Endodermal cell (in vitro differentiated cells): ENCODE data around the gene SUSD3. TPM values are rescaled to one million over a fixed set of nuclear protein-coding genes. Genes with fewer than 3 reads are reported as not detected.

Experiments used
- DNase-seq: peaks from one replicate; pipeline ENCODE4 v3.0.0-alpha.2; 2017
- H3K27ac ChIP-seq: 2 replicates; pipeline ENCODE4 v1.5.1; 2013; ENCODE audit warnings: mild to moderate bottlenecking, low read depth, low read length, moderate library complexity
- H3K27me3 ChIP-seq: 2 replicates; pipeline ENCODE4 v1.6.1; 2013; ENCODE audit warnings: mild to moderate bottlenecking, low read length, moderate library complexity; ENCODE audit not compliant: insufficient read depth, control insufficient read depth, poor library complexity, severe bottlenecking
- H3K36me3 ChIP-seq: 2 replicates; pipeline ENCODE4 v1.7.0; 2013; ENCODE audit warnings: mild to moderate bottlenecking, low read length, moderate library complexity; ENCODE audit not compliant: control insufficient read depth, insufficient read depth
- H3K4me1 ChIP-seq: one replicate; pipeline ENCODE4 v1.7.0; 2013; ENCODE audit warnings: low read length; ENCODE audit not compliant: control insufficient read depth, insufficient read depth
- H3K4me3 ChIP-seq: 2 replicates; pipeline ENCODE4 v1.5.1; 2013; ENCODE audit warnings: mild to moderate bottlenecking, low read length, moderate library complexity
- H3K9ac ChIP-seq: 2 replicates; pipeline ENCODE4 v1.6.1; 2013; ENCODE audit warnings: mild to moderate bottlenecking, low read length, moderate library complexity; ENCODE audit not compliant: poor library complexity, severe bottlenecking; ENCODE audit errors: extremely low read depth
- H3K9me3 ChIP-seq: 2 replicates; pipeline ENCODE4 v1.6.1; 2013; ENCODE audit warnings: mild to moderate bottlenecking, low read length, moderate library complexity; ENCODE audit not compliant: control insufficient read depth
- H3K27ac Mint-ChIP-seq: 2 replicates; pipeline ENCODE4 v1.8.0; 2020; ENCODE audit warnings: mixed read lengths
- H3K27me3 Mint-ChIP-seq: 2 replicates; pipeline ENCODE4 v1.8.0; 2021; ENCODE audit warnings: mild to moderate bottlenecking, mixed read lengths; ENCODE audit not compliant: insufficient read depth
- H3K36me3 Mint-ChIP-seq: 2 replicates; pipeline ENCODE4 v1.8.0; 2020; ENCODE audit warnings: low read depth, mixed read lengths
- H3K4me1 Mint-ChIP-seq: 2 replicates; pipeline ENCODE4 v1.8.0; 2020; ENCODE audit warnings: mixed read lengths
- H3K4me3 Mint-ChIP-seq: 2 replicates; pipeline ENCODE4 v1.8.0; 2020; ENCODE audit warnings: mild to moderate bottlenecking, moderate library complexity, mixed read lengths
- H3K9me3 Mint-ChIP-seq: 2 replicates; pipeline ENCODE4 v1.8.0; 2020; ENCODE audit warnings: mild to moderate bottlenecking, mixed read lengths
- CTCF ChIP-seq: fragments of 200-600 bp; sonication (generic); conservative IDR thresholded peaks from 2 replicates; pipeline ENCODE4 v1.5.0; 2021; ENCODE audit warnings: antibody characterized with exemption, mild to moderate bottlenecking
- WGBS, 2 experiments: methylation state at CpG; one replicate each; pipeline versions ENCODE4 v1.1.5 to v1.1.7; 2013; ENCODE audit warnings: missing lambda C conversion rate in 2 of 2, mixed read lengths in 1 of 2; ENCODE audit not compliant: insufficient coverage in 1 of 2, insufficient read length in 1 of 2; 5-methylcytosine and 5-hydroxymethylcytosine counted together
- total RNA-seq, 2 donors: library from RNA; stranded (reverse); fragmentation: NEBNext Ultra II Directional in 1 of 2; extraction: Animal tissue kit (Norgen Biotek cat#: 25700) in 1 of 2; gene quantifications; 2 replicates in 1 of 2; 3 replicates in 1 of 2; pipeline ENCODE4 v1.2.1, GENCODE V29; 2021

The SUSD3 gene
- total RNA-seq, 2 donors from 2014 or later, result 5.1 to 5.9 TPM

GRCh38 chr9:93027750-93028149 is 30.8 kb upstream of the SUSD3 start:
- WGBS, 2 experiments, result 92 to 97% methylated on average over 8 to 10 of the region's 10 CpGs
- no peaks in the 10 kb centered on the region for H3K4me1 ChIP-seq
- no peaks in the 10 kb centered on the region for H3K36me3 ChIP-seq
- H3K9me3 Mint-ChIP-seq, result no peaks in the 10 kb centered on the region
- H3K27me3 ChIP-seq, result no peaks in the 10 kb centered on the region
- no peaks in the 10 kb centered on the region for H3K9me3 ChIP-seq
- H3K9ac ChIP-seq, result no peak overlapping the region
- H3K27ac Mint-ChIP-seq, result no peak overlapping the region
- H3K36me3 Mint-ChIP-seq, result no peaks in the 10 kb centered on the region
- no peak overlapping the region for H3K4me3 Mint-ChIP-seq
- TF ChIP-seq CTCF, result no peak
- H3K27ac ChIP-seq, result no peak overlapping the region
- no peak for DNase-seq
- H3K27me3 Mint-ChIP-seq, result peaks cover 4% of the 10 kb centered on the region
- H3K4me1 Mint-ChIP-seq, result no peaks in the 10 kb centered on the region
- H3K4me3 ChIP-seq, result no peak overlapping the region

DNA sequence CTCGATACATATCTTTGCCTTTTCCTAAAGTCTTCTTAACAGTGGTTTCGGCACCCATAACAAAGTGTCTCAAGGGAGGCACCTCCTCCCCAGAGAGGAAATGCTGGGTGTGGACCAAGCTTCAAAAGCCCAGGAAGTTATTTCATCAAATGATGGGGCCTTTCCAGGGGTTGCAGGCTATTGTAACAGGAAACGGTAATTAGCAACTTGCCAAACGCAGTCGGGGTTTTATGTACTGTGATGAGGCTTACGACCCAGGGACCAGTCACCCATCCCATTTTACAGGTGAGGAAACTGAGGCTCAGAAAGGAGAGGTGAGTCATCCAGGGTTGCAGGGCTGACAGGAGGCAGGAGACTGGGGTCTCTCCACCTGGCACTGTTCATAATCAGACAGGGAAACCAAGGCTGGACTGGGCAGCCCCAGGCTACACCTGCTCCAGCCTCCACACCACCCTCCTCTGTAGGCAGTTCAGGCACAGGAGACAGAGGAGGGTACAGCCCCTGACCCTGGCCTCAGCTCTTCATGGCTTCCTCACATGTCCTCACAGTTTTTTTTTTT is 30.0 kb upstream of the SUSD3 start:
- 68 to 85% methylated on average over 6 of the region's 6 CpGs for WGBS, 2 experiments
- Mint-ChIP-seq H3K4me3 (no peak overlapping the region), H3K27ac (no peak overlapping the region), H3K27me3 (peaks cover 4% of the 10 kb centered on the region), H3K4me1 (no peaks in the 10 kb centered on the region), H3K36me3 (no peaks in the 10 kb centered on the region), H3K9me3 (no peaks in the 10 kb centered on the region)
- no peaks in the 10 kb centered on the region for H3K27me3 ChIP-seq
- no peaks in the 10 kb centered on the region for H3K4me1 ChIP-seq
- H3K4me3 ChIP-seq, result no peak overlapping the region
- no peak overlapping the region for H3K9ac ChIP-seq
- H3K27ac ChIP-seq, result no peak overlapping the region
- no peak for DNase-seq
- no peaks in the 10 kb centered on the region for H3K36me3 ChIP-seq
- TF ChIP-seq CTCF, result no peak
- H3K9me3 ChIP-seq, result no peaks in the 10 kb centered on the region

DNA sequence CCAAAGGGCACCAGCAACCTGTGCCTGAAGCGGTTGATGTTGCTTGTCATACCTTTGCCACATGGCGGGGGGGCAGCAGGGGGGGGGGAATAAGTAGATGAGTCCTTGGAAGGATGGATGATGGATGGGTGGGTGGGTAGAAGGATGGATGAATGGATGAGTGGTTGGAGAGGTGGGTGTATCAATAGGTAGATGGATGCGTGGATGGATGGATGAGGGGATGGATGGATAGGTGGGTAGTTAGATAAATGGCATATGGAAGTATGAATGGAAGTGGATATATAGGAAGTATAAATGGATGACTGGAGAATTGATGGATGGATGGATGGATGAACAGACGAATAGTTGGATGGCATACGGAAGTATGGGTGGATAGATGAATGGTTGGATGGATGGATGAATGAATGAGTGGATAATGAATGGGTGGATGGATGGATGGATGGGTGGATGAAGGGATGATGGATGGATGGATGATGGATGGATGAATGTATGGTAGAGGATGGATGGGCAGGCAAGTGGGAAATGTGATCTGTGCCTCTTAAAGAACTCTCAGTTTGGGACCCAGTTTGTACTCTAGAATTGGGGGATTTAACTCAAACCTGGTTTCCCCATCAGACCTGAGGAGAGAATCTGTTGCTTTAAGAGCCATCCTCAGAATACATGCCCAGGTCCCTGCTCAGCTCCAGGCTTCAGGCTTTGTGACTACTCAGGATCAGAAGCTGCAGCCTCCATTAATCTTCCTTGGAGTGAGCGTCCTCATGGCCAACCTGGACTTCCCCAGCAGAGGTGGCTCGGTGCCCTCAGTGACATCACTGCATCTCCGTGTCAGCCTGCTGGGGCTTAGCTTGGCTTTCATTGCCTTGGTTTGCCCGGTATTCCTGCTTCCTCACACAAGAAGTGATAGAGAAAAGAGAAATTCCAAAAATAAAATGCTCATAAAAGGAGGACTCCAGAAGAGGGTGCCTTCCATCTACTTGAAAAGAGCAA is 27.6 kb upstream of the SUSD3 start:
- Mint-ChIP-seq H3K4me3 (no peak overlapping the region), H3K4me1 (no peaks in the 10 kb centered on the region), H3K27me3 (peaks cover 4% of the 10 kb centered on the region), H3K27ac (no peak overlapping the region), H3K9me3 (no peaks in the 10 kb centered on the region), H3K36me3 (no peaks in the 10 kb centered on the region)
- no peaks in the 10 kb centered on the region for H3K9me3 ChIP-seq
- DNase-seq, result no peak
- TF ChIP-seq CTCF, result no peak
- no peak overlapping the region for H3K4me3 ChIP-seq
- H3K4me1 ChIP-seq, result no peaks in the 10 kb centered on the region
- H3K27ac ChIP-seq, result no peak overlapping the region
- H3K27me3 ChIP-seq, result no peaks in the 10 kb centered on the region
- H3K9ac ChIP-seq, result no peak overlapping the region
- H3K36me3 ChIP-seq, result no peaks in the 10 kb centered on the region
- 89 to 93% methylated on average over 8 to 9 of the region's 9 CpGs for WGBS, 2 experiments
